Measurements from ENCODE around the gene TERC.

DNA sequence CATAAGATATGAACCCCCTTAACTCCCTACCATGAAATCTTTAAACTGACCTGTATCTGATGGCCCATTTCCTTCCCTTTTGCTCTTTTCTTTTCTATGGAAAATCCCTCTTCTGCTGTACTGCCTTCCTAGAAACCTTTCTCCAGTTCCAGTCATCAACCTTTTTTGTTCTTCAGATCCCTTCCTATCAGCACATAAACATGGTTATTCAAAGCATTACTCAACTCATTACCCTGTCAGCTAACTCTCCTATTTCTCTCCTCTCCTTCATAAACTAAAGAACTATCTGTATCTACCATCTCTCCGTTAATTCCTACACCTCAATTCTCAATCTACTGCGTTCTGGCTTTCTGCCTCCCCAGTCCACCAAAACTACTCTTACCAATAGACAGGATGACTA, 13.0 kb downstream of the TERC start:
- TF ChIP-seq, protein P1, sequence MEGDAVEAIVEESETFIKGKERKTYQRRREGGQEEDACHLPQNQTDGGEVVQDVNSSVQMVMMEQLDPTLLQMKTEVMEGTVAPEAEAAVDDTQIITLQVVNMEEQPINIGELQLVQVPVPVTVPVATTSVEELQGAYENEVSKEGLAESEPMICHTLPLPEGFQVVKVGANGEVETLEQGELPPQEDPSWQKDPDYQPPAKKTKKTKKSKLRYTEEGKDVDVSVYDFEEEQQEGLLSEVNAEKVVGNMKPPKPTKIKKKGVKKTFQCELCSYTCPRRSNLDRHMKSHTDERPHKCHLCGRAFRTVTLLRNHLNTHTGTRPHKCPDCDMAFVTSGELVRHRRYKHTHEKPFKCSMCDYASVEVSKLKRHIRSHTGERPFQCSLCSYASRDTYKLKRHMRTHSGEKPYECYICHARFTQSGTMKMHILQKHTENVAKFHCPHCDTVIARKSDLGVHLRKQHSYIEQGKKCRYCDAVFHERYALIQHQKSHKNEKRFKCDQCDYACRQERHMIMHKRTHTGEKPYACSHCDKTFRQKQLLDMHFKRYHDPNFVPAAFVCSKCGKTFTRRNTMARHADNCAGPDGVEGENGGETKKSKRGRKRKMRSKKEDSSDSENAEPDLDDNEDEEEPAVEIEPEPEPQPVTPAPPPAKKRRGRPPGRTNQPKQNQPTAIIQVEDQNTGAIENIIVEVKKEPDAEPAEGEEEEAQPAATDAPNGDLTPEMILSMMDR (conservative IDR thresholded peaks at IDR 0.05; ENCODE audit: low read length), result no peak
- TF ChIP-seq EZH2phosphoT487 (IDR thresholded peaks at IDR 0.05; ENCODE audit: borderline replicate concordance), result no peak

All from Loucy (cell line).